GM10847 (cell line): Measurements from ENCODE around the gene CACNG4.

ENCODE experiments used
- POLR2A ChIP-seq: IDR thresholded peaks from 2 replicates; pipeline ENCODE4 v1.6.1; 2011; ENCODE audit not compliant: insufficient read length; ENCODE audit errors: extremely low read depth

The CACNG4 gene

GRCh38 chr17:66985338-66986237 is 21.1 kb downstream of the CACNG4 start:
- no peak for TF ChIP-seq POLR2A

GRCh38 chr17:66986659-66987058 is 22.2 kb downstream of the CACNG4 start:
- no peak for TF ChIP-seq POLR2A

- TF ChIP-seq POLR2A: no peak
Observed at GRCh38 chr17:66987059-66987616, 22.6 kb downstream of the CACNG4 start.

GRCh38 chr17:66988069-66988798 is 23.7 kb downstream of the CACNG4 start:
- TF ChIP-seq POLR2A: no peak

- no peak for TF ChIP-seq POLR2A
Observed at GRCh38 chr17:66989076-66989475, 24.6 kb downstream of the CACNG4 start.

DNA sequence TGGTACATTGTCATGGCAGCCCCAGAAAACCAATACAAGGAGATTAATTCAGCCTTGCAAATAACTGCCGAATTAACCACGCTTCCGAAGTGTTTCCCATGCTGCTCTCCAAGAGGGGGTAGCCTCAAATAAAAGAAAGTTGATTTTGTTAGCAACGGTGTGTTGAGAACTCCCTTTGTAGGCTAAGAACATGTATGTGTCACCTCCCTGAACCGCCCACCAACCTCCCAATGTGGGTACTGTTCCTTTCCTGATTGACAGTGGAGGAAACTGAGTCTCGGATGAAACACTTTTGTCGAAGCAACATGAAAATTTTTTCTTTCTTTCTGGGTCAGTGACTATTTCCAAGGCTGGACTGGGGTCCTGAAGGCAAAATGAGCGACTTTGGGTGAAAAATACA is 25.1 kb downstream of the CACNG4 start:
- TF ChIP-seq POLR2A: no peak

DNA sequence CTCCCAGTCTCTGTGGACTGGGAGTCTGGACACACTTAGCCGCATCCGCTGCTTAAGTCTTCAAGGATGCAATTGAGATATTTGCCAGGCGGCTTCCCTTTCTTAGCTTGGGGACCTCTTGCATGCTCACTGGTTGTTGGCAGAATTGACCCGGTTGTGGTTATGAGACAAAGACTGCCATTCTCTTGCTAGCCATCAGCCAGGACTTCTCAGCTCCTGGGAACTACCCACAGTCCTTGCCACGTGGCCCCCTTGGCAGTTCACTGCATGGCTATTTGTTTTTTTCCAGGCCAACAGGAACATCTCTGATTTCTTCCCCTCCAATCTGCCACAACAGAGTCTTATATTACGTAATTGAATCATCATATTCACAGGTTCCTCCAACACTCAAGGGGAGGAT is 25.5 kb downstream of the CACNG4 start:
- TF ChIP-seq POLR2A: no peak

- TF ChIP-seq POLR2A: no peak
Observed at GRCh38 chr17:66992911-66993442, 28.5 kb downstream of the CACNG4 start.

DNA sequence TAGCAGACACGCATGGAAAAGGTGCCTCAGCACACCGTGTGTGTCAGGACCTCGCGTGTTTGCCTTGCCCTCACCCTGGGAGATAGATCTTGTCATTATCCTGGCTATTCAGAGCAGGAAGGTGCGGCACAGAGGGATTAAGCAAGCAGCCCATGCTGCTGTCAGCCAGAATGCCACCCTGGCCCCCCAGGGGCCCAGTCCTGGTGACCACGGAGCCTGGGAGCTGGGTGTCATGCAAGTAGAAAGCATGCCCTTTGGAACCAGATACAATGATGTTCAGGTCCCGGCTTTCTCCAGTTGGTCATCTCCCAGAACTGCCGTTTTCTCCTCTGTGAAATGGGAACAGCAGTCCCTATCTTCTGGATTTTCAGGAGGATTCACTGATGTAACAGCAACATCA is 29.9 kb downstream of the CACNG4 start:
- no peak for TF ChIP-seq POLR2A

DNA sequence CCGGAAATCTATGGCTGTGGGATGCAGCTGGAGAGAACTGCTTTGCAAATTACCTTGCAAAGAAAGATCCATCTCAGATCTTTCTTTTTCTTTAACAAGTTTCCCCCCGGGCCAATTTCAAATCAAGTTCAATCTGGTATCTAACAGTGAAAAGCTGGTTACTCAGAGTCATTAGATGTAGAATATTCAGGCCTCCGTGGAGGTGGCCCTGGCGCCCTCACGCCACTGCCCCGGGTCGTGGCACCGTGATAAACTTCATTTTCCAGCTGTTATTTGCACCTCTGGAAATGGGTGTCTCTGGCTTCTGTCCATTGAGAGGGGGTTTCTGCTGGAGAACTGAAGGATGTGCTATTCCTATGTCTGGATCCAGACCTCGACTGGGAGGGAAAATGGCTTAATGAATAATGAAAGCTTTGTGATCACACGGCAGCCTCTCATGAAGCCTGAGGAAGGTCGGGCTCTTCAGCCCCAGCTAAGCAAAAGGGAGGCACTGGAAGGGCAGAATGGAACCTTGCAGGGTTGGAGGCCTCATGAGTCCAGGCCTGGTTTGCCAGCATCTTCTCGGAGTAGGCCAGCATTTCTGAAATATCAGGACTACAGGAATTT is 30.5 kb downstream of the CACNG4 start:
- no peak for TF ChIP-seq POLR2A

DNA sequence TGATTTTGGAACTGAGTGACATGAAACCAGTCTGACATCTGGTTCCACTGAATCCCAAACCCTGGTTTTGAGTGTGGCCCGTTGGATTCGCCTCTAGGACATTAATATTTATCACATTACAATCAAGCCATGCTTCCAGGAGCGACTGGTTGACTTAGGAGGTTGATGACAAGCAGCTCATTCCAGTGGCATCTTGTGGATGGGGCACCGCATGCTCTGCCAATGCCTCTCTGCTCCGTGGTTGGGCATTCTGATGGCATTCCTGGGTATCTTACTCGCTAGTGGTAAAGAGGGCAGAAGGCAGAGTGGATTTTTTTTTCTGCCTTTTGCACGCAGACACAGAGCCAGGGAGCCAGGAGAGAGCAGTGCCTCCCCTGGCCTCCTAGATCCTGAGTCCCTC is 31.4 kb downstream of the CACNG4 start:
- TF ChIP-seq POLR2A: no peak

- no peak for TF ChIP-seq POLR2A
Observed at GRCh38 chr17:66996926-66997325, 32.4 kb downstream of the CACNG4 start.

DNA sequence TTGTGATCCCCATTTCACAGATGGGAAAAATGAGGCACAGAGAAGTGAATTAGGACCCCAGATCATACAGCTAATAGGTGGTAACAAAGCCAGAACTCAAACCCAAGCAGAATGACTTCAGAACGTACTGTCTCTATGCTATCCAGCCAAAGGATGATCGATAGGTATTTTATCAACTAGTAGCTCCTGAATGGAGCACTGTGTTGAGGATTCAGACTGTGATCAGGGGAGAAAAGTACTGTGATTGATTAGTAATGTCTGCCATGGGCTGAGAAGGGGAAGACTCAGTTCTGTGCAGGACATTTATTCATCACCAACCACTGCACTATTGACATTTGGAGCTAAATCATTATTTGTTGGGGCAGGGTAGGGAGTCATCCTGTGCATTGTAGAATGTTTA is 38.7 kb downstream of the CACNG4 start:
- no peak for TF ChIP-seq POLR2A

DNA sequence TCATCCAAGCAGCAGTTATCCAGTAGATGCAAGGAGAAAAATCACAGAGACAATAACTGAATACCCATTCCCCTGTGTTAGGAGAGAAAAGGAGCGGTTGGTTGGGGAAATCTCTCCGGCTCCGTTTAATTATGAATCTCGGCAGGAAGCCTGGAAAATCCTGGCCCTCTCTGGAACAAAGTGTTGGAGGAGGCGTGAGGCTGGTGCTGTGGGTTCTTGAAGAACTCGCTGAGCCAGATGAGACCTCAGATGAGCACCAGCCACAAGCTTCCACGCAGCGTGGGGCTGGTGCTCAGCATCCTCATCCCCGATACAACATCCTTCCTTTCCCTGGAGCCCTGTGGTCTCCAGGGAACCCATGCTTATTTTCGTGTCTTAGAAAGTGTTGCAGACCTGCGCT is 39.7 kb downstream of the CACNG4 start:
- no peak for TF ChIP-seq POLR2A

GRCh38 chr17:67007266-67007665 is 42.8 kb downstream of the CACNG4 start:
- TF ChIP-seq POLR2A: no peak
